Stimulated activated CD8-positive, alpha-beta memory T cell treated with anti-CD3 and anti-CD28 coated beads, Interleukin-7, amount 100 ng/mL, for 1 hour (primary cell): ENCODE results near the gene MYH6.
"Not testable (repeated sequence)": the region's sequence is repeated elsewhere in the genome, so short reads cannot be mapped to it uniquely, and the experiment has no call there.

Experiments
- DNase-seq, 2 donors: peaks; one replicate each; pipeline ENCODE4 v3.0.0-alpha.2; 2020; ENCODE audit warnings: low read depth in 2 of 2

Gene MYH6

GRCh38 chr14:23407516-23408306, at the start of gene MYH6:
MYH6 (minus strand) TSS chr14:23408273; CDS start chr14:23407223, 1,050 bp downstream.
- no peak for DNase-seq

GRCh38 chr14:23456883-23457586, 49.0 kb upstream of the MYH6 start:
- not testable (repeated sequence) for DNase-seq

DNA sequence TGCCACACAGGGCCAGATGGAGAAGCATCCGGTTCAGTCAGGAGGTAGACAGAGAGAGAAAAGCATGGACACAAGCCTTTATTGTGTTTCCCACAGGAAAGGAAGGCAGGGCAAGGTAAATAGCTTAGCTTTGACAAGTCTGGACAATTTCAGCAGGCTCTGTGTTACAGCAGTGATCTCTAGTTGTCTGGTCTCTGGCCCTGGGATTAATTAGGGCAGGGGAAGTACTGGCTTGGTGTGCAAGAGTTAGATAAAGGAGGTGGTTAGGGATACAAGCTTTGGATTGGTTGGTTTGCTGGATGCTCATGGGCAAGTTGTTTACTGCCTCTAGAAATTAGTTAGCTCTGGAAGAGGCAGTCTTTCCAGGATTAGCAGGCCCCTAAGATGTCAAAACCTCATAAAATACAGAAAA, 46.4 kb upstream of the MYH6 start:
- DNase-seq = no peak

DNA sequence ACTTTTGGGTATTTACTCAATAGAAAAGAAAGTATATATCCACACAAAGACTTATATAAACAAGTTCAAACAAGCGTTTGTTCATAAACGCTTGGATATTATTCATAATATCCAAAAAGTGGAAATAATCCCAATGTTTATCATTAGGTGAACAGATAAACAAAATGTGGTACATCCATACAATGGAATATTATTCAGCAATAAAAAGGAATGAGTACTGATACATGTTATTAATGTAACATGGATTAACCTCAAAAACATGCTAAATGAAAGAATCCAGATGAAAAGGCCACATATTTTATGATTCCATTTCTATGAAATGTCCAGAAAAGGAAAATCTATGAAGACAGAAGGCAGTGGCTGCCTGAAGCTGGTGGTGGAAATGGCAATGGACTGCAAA, 44.2 kb upstream of the MYH6 start:
- no peak for DNase-seq

- DNase-seq = no peak
Measured at GRCh38 chr14:23450379-23450778, 42.3 kb upstream of the MYH6 start.

- no peak for DNase-seq
Measured at GRCh38 chr14:23449314-23449713, 41.2 kb upstream of the MYH6 start.

DNA sequence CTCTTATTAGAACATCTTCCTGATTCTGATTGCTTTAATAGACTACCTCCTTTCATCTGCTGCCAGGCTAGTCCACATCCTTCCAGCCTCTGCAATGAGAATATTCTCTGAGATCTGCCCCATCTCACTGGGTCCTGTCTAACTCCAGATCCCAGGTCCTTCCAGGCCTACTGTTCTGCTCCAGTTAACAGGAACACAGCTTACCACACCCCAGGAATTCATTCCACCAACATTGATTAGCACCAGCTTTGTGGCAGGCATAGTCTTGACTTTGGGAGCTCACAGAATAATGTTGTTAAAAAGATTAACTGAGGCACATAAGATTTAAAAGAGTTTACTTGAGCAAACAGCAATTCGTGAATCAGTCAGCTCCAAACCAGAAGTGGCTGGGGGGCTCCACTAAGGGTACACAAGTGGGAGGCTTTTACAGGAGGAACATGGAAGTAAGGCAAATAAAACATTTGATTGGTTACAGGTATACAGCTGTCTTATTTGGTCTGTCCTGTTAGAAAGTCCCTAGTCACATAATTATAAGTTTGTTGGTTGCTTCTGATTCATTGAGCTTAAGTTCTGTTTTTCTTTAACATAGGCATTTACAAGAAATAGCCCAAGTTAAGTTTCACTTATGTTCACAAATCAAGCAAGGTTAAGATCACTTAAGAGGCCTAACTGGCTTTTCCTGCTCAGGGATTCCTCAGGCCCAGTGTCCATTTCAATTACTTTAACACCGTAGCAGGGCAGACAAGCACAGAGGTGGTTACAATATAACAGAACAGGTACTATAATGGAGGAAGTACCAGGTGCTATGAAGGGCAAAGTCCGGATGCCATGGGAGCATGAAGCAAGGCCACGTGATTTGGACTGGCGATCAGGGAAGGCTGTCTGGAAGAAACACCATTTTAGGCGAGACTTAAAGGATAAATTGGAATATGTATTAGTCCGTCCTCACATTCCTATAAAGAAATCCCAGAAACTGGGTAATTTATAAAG, 39.6 kb upstream of the MYH6 start:
- DNase-seq = no peak

DNA sequence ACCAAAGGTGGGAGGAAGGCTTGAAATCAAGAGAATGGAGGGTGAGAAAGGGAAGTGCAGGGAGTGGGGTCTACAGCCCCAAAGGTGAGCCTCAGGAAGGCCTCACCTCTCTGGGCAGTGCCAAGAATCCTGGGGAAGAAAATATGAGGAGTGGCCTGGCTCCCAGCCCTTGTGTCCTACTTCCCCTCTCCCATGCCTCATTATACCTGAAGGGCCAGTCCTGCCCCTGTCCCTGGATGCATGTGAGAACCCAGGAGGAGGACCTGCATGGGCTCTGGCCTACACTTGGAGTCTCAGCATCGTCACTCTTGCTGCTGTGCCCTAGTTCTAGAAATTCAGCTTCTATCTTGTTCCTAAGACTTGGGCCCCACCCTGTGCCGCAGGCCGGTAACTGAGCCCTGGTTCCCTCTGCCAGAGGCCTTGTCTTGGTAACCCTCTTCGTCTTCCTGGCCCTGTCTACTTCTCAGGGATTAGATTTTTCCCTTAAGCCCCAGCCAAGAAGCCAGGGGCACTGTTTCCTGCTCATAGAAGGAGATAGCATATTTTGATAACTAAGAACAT, 38.3 kb upstream of the MYH6 start:
- DNase-seq = no peak

- DNase-seq = no peak
Measured at GRCh38 chr14:23445773-23446172, 37.7 kb upstream of the MYH6 start.

DNA sequence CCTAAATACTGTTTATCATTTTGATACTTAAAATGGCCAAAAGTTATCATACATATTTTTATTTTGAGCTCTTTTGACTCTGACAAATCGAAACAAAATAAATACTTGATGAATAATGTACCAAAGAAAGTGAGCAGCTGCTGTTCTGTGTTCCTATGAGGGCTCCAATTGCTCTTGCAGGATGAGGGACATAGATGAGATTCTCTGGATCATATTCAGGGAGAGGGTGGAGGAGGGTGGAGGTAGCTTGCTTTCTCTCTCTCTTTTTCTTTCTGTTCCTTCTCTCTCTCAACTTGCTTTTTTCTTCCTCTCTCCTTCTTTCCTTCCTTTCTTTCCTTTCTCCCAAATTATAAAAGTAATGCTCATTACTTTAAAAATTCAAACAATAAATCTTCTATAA, 36.2 kb upstream of the MYH6 start:
- no peak for DNase-seq

DNA sequence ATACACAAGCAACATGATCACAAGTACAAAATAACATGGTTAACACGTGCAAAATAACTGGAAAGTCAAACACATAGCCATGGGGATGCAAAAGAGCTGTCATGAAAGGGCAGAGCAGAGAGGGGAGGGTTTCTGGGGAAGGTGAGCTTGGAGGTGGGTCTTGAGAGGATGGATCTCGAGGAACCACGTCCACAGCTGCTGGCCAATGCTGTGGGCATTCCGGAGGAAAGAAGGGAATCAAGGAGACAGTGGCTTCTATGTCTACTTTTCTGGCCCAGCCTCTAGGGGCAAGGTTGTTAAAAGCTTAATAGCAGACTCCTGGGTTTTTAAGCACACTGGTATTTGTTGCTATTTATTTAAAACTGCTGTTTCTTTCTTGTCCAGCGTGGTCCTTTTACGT, 35.8 kb upstream of the MYH6 start:
- DNase-seq = no peak

GRCh38 chr14:23443411-23443812, 35.3 kb upstream of the MYH6 start:
- DNase-seq = no peak

GRCh38 chr14:23442721-23443356, 34.8 kb upstream of the MYH6 start:
- DNase-seq = no peak

DNA sequence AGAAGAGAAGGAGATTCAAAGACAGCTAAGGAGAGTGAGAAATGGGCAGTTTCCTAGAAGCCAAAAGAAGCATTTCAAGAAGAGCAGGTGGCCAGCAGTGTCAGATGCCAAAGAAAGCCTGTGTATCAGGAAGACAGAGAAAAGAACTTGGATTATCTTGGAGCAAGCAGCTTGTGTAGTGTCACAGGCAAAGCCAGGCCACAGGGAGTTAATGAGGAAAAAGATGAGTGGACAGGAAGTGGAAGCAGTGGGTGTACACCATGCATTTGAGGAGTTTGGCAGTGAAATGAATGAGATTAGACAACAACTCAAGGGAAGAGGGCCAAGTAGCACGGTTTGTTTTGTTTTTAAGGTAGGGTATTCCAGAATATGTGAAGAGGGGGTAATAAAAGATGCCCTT, 33.0 kb upstream of the MYH6 start:
- DNase-seq = no peak

DNA sequence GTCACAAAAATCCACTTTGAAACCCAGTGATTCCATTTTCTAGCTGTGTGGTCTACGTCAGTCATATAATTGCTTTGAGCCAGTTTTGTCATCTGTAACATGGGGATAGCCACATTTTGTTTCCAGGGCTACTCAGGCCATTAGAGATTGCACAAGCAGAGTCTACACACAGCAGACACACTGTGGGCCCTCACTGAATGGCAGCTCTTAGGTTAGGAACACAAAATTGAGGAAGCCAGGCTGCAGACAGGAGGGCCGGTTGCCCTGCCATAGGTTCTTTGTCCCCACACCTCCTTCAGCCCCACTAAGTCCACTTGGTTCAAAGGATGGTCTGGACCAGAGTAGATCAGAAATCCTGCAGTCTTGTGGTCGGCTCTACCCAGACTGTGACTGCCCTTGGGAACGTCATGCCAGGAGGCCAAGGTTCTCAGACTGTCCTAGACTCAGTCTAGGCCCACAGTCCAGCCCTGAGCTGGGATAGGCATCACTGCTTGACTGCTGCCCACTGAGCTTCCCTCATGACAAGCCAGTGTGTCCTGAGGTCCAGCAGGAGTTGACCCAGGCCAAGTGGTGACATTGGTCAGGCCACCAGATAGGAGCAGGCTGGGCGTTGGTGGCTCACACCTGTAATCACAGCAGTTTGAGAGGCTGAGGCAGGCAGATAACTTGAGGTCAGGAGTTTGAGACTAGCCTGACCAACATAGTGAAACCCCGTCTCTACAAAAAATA, 31.2 kb upstream of the MYH6 start:
- DNase-seq = no peak

GRCh38 chr14:23438101-23438971, 30.3 kb upstream of the MYH6 start:
- DNase-seq = no peak

DNA sequence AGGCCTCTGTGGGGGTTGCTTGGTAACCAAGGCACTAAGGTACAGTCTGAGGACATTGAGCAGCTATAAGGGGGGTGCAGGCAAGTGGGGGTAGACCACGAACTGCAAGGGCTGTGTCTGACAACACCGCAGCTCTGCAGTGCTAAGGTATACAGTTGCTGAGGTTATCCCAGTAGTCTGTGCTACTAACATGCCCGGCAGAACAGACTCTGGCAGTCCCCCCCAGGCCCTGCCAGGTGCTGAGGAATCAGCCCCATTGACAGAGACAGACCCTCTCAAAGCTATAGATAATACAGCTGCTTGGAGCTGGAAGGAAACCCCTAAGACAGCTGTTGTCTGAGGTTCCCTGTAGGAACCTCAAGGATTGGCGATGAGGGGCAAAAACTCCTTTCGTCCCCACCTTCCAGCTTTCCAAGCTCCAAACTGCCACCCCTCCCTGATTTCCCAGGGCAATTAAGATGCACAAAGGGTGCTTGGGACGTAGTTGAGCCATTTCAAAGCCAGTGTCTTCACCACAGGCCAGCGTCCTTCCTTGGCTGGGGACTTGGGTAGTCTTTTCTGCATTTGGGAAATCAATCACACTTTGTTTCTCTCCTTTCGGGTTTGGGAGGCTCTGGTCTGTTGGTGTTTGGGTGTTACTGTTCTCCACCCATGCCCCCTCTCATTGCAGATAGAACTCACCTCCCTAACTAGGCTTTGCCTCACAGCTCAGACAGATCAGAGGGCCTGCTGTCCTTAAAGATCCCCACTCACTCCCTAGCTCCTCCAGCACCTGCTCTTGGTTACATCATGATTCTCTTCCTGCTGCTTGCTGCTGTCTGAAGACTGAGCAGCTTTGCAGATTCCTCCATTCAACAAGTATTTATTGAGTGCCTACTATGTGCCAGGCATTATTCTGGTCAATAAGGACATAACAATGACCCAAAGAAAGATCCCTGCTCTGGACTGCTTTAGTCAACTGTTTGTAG, 29.3 kb upstream of the MYH6 start:
- no peak for DNase-seq

- no peak for DNase-seq
Measured at GRCh38 chr14:23436327-23437132, 28.5 kb upstream of the MYH6 start.
